ENCODE data around the gene AKAP1. TPM values are rescaled to one million over a fixed set of nuclear protein-coding genes. Genes with fewer than 3 reads are reported as not detected.
A peak's percentile ranks its signal among the peaks of the same experiment; 100 is the strongest.

AKAP1 gene
- total and polyA plus RNA-seq, 11 donors, result 55.8 to 240 (median 128) TPM

- Histone ChIP-seq H3K27ac (peak overlapping the region; percentile 28 to 96 (median 86)), H3K4me3 (no peak overlapping the region), H3K4me1 (peaks cover 6 to 92% (median 70%) of the 10 kb centered on the region in 12 donors), H3K36me3 (peaks cover 0 to 53% (median 35%) of the 10 kb centered on the region in 9 donors), H3K9me3 (no peaks in the 10 kb centered on the region), H3K27me3 (no peaks in the 10 kb centered on the region)
- DNase-seq (no peak), ATAC-seq (no peak)
- intact Hi-C loops (cut with DNase I), result loop anchor here in 7 of 10 donors (2.0 to 10.0 kb wide), 3 partner anchors 25 to 107 kb away; no protein-coding TSS in a partner anchor
- WGBS, 4 donors, result 51 to 76% (median 59%) methylated on average over 3 of the region's 3 CpGs
- TF ChIP-seq POLR2A (IDR thresholded peaks at IDR 0.05) (no peak), CTCF (IDR thresholded peaks at IDR 0.05) (no peak)
Measured at GRCh38 chr17:57111386-57111785, 26.3 kb downstream of the AKAP1 start.

- intact Hi-C loops (cut with DNase I), result loop anchor here in 6 of 10 donors (5.0 to 10.0 kb wide), 2 partner anchors 106 to 108 kb away; no protein-coding TSS in a partner anchor
- Histone ChIP-seq H3K4me1 (peaks cover 6 to 77% (median 58%) of the 10 kb centered on the region in 12 donors), H3K27me3 (no peaks in the 10 kb centered on the region), H3K27ac (peak overlapping the region in 7 of 12 donors; percentile 17 to 96 (median 92)), H3K4me3 (no peak overlapping the region), H3K36me3 (peaks cover 3 to 65% (median 51%) of the 10 kb centered on the region in 9 donors), H3K9me3 (no peaks in the 10 kb centered on the region)
- 49 to 69% (median 54%) methylated on average over 6 of the region's 6 CpGs for WGBS, 4 donors
- DNase-seq, result no peak
- TF ChIP-seq CTCF (IDR thresholded peaks at IDR 0.05) (no peak), POLR2A (IDR thresholded peaks at IDR 0.05) (no peak)
- ATAC-seq, result peak in 2 of 4 donors; percentile 4 to 23
Measured at GRCh38 chr17:57113011-57113410, 28.0 kb downstream of the AKAP1 start.

GRCh38 chr17:57113656-57114055 lies 28.6 kb downstream of the AKAP1 start:
- Histone ChIP-seq H3K27me3 (no peaks in the 10 kb centered on the region), H3K36me3 (peaks cover 3 to 71% (median 57%) of the 10 kb centered on the region in 9 donors), H3K4me1 (peaks cover 6 to 71% (median 53%) of the 10 kb centered on the region in 12 donors), H3K27ac (peak overlapping the region in 8 of 12 donors; percentile 2 to 96 (median 78)), H3K4me3 (no peak overlapping the region), H3K9me3 (no peaks in the 10 kb centered on the region)
- ATAC-seq, result no peak
- intact Hi-C loops (cut with DNase I), result loop anchor here in 6 of 10 donors (5.0 to 10.0 kb wide), 2 partner anchors 106 to 109 kb away; no protein-coding TSS in a partner anchor
- TF ChIP-seq POLR2A (IDR thresholded peaks at IDR 0.05) (no peak), CTCF (IDR thresholded peaks at IDR 0.05) (no peak)
- no peak for DNase-seq
- 85 to 100% (median 95%) methylated on average over 3 of the region's 3 CpGs for WGBS, 4 donors

GRCh38 chr17:57114085-57114673 lies 29.1 kb downstream of the AKAP1 start:
- H3K4me1 ChIP-seq, result peaks cover 6 to 67% (median 48%) of the 10 kb centered on the region in 12 donors
- intact Hi-C loops (cut with DNase I), result loop anchor here in 6 of 10 donors (5.0 to 10.0 kb wide), 2 partner anchors 107 to 109 kb away; no protein-coding TSS in a partner anchor
- peak; percentile 71 to 94 (median 84) for TF ChIP-seq CTCF (IDR thresholded peaks at IDR 0.05)
- TF ChIP-seq POLR2A (IDR thresholded peaks at IDR 0.05), result no peak
- 77 to 85% (median 82%) methylated on average over 13 of the region's 13 CpGs for WGBS, 4 donors
- H3K36me3 ChIP-seq, result peaks cover 4 to 77% (median 62%) of the 10 kb centered on the region in 9 donors
- DNase-seq (peak in 1 of 5 donors; percentile 48), ATAC-seq (no peak)
- H3K9me3 ChIP-seq, result no peaks in the 10 kb centered on the region
- no peak overlapping the region for H3K4me3 ChIP-seq
- H3K27me3 ChIP-seq, result no peaks in the 10 kb centered on the region
- H3K27ac ChIP-seq, result peak overlapping the region in 9 of 12 donors; percentile 2 to 96 (median 63)
